Measurements from ENCODE around the gene SPATS2L. TPM values are rescaled to one million over a fixed set of nuclear protein-coding genes. Genes with fewer than 3 reads are reported as not detected.

The SPATS2L gene
- total RNA-seq, 1 donor: 65.6 TPM

- no peak for DNase-seq (ENCODE audit: low read depth)
- TF ChIP-seq, protein P1, sequence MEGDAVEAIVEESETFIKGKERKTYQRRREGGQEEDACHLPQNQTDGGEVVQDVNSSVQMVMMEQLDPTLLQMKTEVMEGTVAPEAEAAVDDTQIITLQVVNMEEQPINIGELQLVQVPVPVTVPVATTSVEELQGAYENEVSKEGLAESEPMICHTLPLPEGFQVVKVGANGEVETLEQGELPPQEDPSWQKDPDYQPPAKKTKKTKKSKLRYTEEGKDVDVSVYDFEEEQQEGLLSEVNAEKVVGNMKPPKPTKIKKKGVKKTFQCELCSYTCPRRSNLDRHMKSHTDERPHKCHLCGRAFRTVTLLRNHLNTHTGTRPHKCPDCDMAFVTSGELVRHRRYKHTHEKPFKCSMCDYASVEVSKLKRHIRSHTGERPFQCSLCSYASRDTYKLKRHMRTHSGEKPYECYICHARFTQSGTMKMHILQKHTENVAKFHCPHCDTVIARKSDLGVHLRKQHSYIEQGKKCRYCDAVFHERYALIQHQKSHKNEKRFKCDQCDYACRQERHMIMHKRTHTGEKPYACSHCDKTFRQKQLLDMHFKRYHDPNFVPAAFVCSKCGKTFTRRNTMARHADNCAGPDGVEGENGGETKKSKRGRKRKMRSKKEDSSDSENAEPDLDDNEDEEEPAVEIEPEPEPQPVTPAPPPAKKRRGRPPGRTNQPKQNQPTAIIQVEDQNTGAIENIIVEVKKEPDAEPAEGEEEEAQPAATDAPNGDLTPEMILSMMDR (IDR thresholded peaks at IDR 0.05; ENCODE audit: insufficient read depth, low read depth, low read length): no peak
- no peak overlapping the region for H3K4me3 ChIP-seq (ENCODE audit: low read depth, low read length)
Observed at GRCh38 chr2:200445284-200445683, 138.8 kb downstream of the SPATS2L start.

- TF ChIP-seq, protein P1 (IDR thresholded peaks at IDR 0.05; ENCODE audit: insufficient read depth, low read depth, low read length): no peak
- no peak overlapping the region for H3K4me3 ChIP-seq (ENCODE audit: low read depth, low read length)
- no peak for DNase-seq (ENCODE audit: low read depth)
Observed at GRCh38 chr2:200446612-200447011, 140.1 kb downstream of the SPATS2L start.

DNA sequence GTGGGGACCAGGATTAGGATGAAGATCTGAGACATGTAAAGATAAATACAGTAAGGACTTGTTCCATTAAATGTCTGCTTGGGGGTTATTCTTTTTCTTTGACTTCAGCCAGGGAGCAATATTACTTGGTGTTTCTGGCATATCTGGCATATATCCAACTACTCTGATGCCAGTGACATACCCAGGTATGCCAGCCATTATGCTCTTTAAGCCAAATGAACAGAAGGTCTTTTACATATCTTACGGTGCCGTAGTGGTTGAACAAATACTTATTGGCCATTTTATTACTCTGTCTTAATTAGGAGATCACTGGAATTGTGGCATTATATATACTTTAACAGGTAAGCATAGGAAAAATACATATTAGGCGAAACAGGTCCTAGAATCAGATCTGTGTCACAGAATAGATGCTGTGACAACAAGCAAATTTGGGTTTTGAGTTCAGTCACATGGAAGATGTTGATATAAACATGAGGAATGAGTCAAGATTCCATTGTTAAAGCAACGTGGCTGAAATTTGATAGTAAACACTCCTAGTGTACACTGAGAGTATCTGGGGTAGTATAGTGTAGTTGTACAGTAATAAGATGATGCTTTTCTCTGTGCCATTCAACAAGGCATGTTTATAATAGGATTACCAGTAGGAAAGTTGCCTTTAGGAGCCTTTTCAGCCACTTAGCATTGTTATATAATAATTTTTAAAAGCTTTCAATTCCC, 140.8 kb downstream of the SPATS2L start:
- peak; percentile 39 for DNase-seq (ENCODE audit: low read depth)
- no peak overlapping the region for H3K4me3 ChIP-seq (ENCODE audit: low read depth, low read length)
- TF ChIP-seq, protein P1 (IDR thresholded peaks at IDR 0.05; ENCODE audit: insufficient read depth, low read depth, low read length): no peak

GRCh38 chr2:200448455-200448854, 142.0 kb downstream of the SPATS2L start:
- TF ChIP-seq, protein P1 (IDR thresholded peaks at IDR 0.05; ENCODE audit: insufficient read depth, low read depth, low read length): no peak
- DNase-seq (ENCODE audit: low read depth): no peak
- H3K4me3 ChIP-seq (ENCODE audit: low read depth, low read length): no peak overlapping the region

DNA sequence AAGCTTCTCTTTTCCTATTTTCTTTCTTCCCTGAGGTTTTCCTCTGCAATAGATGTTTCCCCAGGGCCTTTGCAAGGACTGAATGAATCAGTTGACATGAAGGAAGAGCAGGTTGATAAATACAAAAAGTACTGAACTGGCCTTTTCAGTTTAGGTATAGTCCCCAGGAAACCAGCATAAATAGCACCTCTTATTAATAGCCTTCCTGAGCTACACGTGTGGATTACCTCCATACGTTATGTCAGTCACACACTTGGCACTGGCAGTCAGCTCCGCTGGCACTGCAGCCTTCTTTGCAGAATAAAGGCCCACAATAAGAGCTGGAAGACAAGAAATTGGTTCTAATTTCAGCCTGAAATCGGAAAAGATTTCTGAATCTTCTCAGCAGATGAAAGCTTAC, 142.7 kb downstream of the SPATS2L start:
- H3K4me3 ChIP-seq (ENCODE audit: low read depth, low read length): no peak overlapping the region

GRCh38 chr2:200450288-200450687, 143.8 kb downstream of the SPATS2L start:
- no peak for DNase-seq (ENCODE audit: low read depth)
- H3K4me3 ChIP-seq (ENCODE audit: low read depth, low read length): no peak overlapping the region
- TF ChIP-seq, protein P1 (IDR thresholded peaks at IDR 0.05; ENCODE audit: insufficient read depth, low read depth, low read length): no peak

More for the DNA sequence above, 142.7 kb downstream of the SPATS2L start:
- TF ChIP-seq, protein P1 (IDR thresholded peaks at IDR 0.05; ENCODE audit: insufficient read depth, low read depth, low read length): no peak
- DNase-seq (ENCODE audit: low read depth): no peak

DNA sequence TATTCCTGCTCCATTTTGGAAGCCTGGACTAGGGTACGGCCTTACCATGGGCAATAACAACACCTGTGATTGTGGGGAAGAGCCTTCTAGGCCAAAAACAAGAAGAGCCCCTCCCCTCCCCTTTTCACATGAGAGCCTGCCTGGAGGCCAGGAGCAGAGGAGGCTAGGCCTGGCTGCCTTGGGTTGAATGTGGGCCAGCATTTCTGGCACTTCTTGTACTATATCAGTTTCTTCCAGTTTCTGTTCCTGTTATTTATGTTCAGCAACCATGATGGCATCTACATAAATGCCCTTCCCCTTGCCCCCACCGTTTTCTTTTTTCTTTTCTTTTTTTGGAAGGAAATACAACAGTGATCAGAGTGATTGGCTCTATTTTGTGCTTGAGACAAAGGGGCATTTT, 145.0 kb downstream of the SPATS2L start:
- no peak overlapping the region for H3K4me3 ChIP-seq (ENCODE audit: low read depth, low read length)
- DNase-seq (ENCODE audit: low read depth): no peak
- TF ChIP-seq, protein P1 (IDR thresholded peaks at IDR 0.05; ENCODE audit: insufficient read depth, low read depth, low read length): no peak

Data from fibroblast of villous mesenchyme (primary cell).